HFFc6 (cell line): ENCODE data around the gene FRYL. TPM values are rescaled to one million over a fixed set of nuclear protein-coding genes. Genes with fewer than 3 reads are reported as not detected.
A peak's percentile ranks its signal among the peaks of the same experiment; 100 is the strongest.

ENCODE experiments used
- DNase-seq: peaks from one replicate; pipeline ENCODE4 v3.0.0-alpha.2; 2018
- H3K27ac Mint-ChIP-seq: 2 replicates; pipeline ENCODE4 v1.8.0; 2020; ENCODE audit warnings: mild to moderate bottlenecking, mixed read lengths
- H3K27me3 Mint-ChIP-seq: 2 replicates; pipeline ENCODE4 v1.8.0; 2021; ENCODE audit warnings: mild to moderate bottlenecking, moderate library complexity, mixed read lengths; ENCODE audit not compliant: insufficient read depth
- H3K36me3 Mint-ChIP-seq: 2 replicates; pipeline ENCODE4 v1.8.0; 2021; ENCODE audit warnings: low read depth, mixed read lengths
- H3K4me1 Mint-ChIP-seq: 2 replicates; pipeline ENCODE4 v1.8.0; 2020; ENCODE audit warnings: low read depth, mixed read lengths
- H3K4me3 Mint-ChIP-seq: 2 replicates; pipeline ENCODE4 v1.8.0; 2020; ENCODE audit warnings: mild to moderate bottlenecking, moderate library complexity, mixed read lengths
- H3K9me3 Mint-ChIP-seq: 2 replicates; pipeline ENCODE4 v1.8.0; 2020; ENCODE audit warnings: mild to moderate bottlenecking, mixed read lengths
- total RNA-seq, 6 experiments: library from RNA; stranded (reverse); fragmentation: NEBNext Ultra II Directional; extraction: Animal tissue kit (Norgen Biotek cat#: 25700); gene quantifications; 2 replicates in 1 of 6; 3 replicates in 5 of 6; pipeline ENCODE4 v1.2.3, GENCODE V29; 2021
- TF ChIP-seq, protein P1 (sequence below): fragments of 200-600 bp; sonication (generic); IDR thresholded peaks from 2 replicates; pipeline ENCODE4 v1.5.0; 2021; ENCODE audit warnings: antibody characterized with exemption, mild to moderate bottlenecking

FRYL gene
- total RNA-seq, 6 experiments from 2014 or later: 29.0 to 32.8 (median 30.4) TPM

DNA sequence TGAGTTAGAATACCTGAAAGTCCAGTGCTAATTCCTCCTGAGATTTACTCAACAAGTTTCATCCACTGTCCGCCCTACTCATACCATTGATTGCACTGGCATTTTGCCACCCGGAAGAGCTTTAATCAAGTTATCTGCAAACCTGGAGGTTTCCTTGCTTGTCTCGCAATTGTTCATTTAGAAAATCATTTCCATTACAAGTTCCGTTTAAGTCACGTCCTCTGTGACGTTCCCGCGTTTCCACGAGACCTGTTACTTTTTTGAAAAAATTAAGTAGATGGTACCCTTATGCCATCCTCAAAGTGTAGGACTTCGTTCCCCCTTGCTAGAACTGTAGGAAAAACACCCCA is 761 bp upstream of the FRYL start:
- peak; percentile 52 for DNase-seq
- no peaks in the 10 kb centered on the region for H3K36me3 Mint-ChIP-seq
- H3K27ac Mint-ChIP-seq: peak overlapping the region; percentile 97
- TF ChIP-seq, protein P1, sequence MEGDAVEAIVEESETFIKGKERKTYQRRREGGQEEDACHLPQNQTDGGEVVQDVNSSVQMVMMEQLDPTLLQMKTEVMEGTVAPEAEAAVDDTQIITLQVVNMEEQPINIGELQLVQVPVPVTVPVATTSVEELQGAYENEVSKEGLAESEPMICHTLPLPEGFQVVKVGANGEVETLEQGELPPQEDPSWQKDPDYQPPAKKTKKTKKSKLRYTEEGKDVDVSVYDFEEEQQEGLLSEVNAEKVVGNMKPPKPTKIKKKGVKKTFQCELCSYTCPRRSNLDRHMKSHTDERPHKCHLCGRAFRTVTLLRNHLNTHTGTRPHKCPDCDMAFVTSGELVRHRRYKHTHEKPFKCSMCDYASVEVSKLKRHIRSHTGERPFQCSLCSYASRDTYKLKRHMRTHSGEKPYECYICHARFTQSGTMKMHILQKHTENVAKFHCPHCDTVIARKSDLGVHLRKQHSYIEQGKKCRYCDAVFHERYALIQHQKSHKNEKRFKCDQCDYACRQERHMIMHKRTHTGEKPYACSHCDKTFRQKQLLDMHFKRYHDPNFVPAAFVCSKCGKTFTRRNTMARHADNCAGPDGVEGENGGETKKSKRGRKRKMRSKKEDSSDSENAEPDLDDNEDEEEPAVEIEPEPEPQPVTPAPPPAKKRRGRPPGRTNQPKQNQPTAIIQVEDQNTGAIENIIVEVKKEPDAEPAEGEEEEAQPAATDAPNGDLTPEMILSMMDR: no peak
- no peaks in the 10 kb centered on the region for H3K9me3 Mint-ChIP-seq
- H3K4me3 Mint-ChIP-seq: peak overlapping the region; percentile 95
- peaks cover 40% of the 10 kb centered on the region for H3K4me1 Mint-ChIP-seq
- H3K27me3 Mint-ChIP-seq: no peaks in the 10 kb centered on the region; the same call in 1 of the 2 replicates

DNA sequence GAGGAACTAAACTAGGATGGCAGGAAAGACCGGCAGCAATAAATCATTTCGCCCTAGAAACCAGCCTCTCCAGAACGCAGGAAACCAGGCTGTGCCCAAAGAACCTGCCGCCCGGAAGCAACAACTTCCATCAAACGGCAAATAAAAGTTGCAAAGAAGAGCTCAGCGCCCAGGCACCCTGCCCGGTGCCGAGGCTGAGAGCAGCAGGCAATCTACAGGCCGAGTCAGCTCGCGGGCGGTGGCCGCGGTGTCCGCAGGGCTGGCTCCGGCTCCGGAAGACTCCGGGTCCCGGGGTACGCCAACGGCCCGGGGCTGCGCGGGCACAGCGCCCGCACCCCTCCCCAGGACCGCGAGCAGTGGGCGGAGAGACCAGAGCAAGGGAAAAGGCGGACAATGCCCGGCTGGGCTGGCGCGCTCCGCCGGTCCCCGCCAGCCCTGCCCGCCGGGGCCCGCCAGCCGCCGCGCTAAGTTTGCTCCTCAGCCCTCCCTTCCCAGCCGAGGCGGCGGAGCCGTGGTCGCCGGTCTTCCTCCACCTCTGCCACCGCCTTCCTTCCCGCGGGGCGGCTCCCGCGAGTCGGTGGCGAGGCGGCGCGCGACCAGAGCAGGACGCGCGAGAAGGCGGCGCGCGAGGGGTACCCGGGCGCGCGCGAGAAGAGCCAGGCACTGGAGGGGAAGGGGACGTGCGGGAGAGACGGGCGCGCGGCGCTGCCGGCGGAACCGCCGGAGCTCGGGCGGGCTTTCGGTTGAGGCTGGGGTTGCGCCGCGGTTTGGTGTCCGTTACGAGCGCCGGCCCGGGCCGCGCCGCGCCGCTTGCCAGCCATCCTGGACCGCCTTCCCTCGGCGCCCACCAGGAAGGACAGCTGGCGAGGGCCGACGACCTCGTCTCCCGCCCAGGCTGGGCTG is 733 bp downstream of the FRYL start:
- Mint-ChIP-seq H3K9me3 (no peaks in the 10 kb centered on the region), H3K27ac (peak overlapping the region; percentile 97), H3K4me3 (peak overlapping the region; percentile 95), H3K27me3 (no peaks in the 10 kb centered on the region; the same call in 1 of the 2 replicates), H3K4me1 (peaks cover 51% of the 10 kb centered on the region), H3K36me3 (no peaks in the 10 kb centered on the region)
- DNase-seq: peak; percentile 42
- TF ChIP-seq, protein P1: peak; percentile 38; the same call in 1 of the 2 replicates

DNA sequence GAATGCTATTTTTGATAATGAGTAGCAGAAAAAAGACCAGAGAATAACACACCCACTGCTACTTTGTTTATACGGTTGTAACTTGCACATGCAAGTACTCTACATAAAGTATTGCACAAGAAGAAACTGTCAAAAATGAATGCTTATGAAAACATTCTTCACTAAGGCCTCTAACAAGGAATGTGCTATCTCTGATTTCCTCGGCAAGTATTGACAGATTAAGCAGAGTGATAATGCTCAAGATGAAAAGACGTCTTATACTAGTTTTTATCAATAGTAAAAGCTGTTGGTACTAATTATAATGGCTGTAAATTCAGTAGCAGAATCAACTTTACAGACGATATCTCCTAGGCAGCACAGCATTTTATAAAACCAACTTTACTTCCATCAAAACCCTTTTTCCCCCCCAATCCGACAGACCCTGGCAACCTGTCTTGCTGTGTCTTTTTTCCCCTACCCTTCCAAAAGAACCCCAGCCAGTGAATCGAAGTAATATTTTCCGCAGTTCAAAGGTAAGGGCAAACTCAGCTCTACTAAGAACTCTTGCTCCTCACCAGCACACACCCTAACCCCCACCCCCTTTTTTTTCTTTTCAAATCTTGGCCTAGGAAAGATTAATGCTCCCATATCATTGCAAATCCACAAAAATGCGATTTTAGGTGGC is 1.5 kb downstream of the FRYL start:
- peaks cover 53% of the 10 kb centered on the region for H3K4me1 Mint-ChIP-seq
- no peaks in the 10 kb centered on the region for H3K36me3 Mint-ChIP-seq
- TF ChIP-seq, protein P1: no peak
- H3K4me3 Mint-ChIP-seq: peak overlapping the region; percentile 95
- H3K9me3 Mint-ChIP-seq: no peaks in the 10 kb centered on the region
- H3K27ac Mint-ChIP-seq: peak overlapping the region; percentile 93
- H3K27me3 Mint-ChIP-seq: no peaks in the 10 kb centered on the region; the same call in 1 of the 2 replicates
- peak; percentile 32 for DNase-seq

DNA sequence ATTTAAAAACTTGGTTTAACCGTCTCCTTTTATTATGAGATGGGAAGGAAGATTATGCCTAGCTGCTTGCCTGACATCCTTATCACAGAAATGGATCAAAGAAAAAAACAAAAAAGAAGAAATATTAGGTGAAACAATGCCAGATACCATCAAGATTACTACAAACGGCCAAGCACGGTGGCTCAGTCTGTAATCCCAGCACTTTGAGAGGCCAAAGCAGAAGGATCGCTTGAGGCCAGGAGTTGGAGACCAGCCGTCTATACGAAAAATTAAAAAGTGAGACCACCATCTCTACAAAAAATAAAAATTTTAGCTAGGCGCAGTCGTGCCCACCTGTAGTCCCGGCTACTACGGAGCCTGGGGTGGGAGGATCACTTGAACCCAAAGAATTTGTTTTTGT is 2.3 kb downstream of the FRYL start:
- no peaks in the 10 kb centered on the region for H3K36me3 Mint-ChIP-seq
- TF ChIP-seq, protein P1: no peak
- H3K27ac Mint-ChIP-seq: peak overlapping the region; percentile 54
- H3K4me1 Mint-ChIP-seq: peaks cover 61% of the 10 kb centered on the region
- peak overlapping the region; percentile 95 for H3K4me3 Mint-ChIP-seq
- no peaks in the 10 kb centered on the region; the same call in 1 of the 2 replicates for H3K27me3 Mint-ChIP-seq
- no peaks in the 10 kb centered on the region for H3K9me3 Mint-ChIP-seq
- no peak for DNase-seq

DNA sequence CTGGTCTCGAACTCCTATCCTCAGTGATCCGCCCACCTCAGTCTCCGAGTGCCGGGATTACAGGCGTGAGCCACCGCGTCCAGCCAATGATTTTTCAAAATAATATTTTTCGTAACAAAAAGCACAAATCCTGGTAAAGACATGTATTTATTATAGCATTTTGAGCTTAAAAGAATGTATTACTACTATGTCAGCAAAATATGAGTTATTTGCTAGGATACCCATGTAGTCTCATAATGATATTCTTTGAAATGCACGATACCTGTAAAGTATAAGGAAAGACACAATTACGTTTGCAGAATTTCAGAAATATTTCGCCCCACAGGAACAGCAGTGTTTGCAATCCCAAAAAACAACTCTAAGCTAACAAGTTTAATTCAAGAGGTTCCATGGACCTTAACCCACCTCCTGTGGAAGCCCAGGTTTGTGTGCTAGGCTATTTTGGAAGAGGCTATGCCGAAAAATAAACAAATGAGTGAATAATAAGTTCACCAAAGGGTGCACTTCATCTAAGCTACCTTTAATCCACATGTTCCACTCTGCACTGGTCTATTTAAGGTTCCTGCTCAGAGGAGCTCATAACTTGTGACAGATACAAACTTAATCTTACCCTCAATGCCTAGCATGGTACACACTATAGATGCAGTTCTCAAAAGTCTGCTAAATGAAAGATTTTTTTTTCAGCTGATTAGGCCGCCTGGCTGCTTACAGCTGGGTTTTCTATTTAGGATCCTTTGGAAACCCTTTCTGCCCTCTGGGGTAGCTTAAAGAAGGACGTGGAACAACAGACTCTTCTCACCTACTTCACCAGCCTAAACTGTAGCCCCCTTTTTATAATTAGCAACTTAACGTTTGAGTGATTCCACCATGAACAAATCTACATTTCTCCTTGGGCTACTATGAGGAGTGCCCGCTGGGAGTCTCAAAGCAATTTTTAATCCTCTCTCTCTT is 5.0 kb downstream of the FRYL start:
- Mint-ChIP-seq H3K4me3 (no peak overlapping the region), H3K9me3 (no peaks in the 10 kb centered on the region), H3K27ac (no peak overlapping the region), H3K4me1 (peaks cover 69% of the 10 kb centered on the region), H3K27me3 (no peaks in the 10 kb centered on the region), H3K36me3 (no peaks in the 10 kb centered on the region)
- TF ChIP-seq, protein P1: no peak
- no peak for DNase-seq
